AG04449 (cell line): ENCODE measurements around the gene CALCOCO1.

Experiments used
- CTCF ChIA-PET: fragments of 350-600 bp; formaldehyde crosslinking; extraction: SDS; loops from one replicate; lab custom pipeline; 2021; ENCODE audit warnings: antibody characterized with exemption; lab: Yijun Ruan, JAX
- POLR2A ChIA-PET: fragments of 400-600, 350-600 bp; formaldehyde crosslinking; extraction: SDS; loops from one replicate; lab custom pipeline; 2020; ENCODE audit warnings: antibody characterized with exemption, inconsistent platforms; lab: Yijun Ruan, JAX
- DNase-seq: peaks from one replicate; pipeline ENCODE4 v3.0.0-alpha.2; 2010; ENCODE audit warnings: low read depth, low spot score
- H3K4me3 ChIP-seq: 2 replicates; pipeline ENCODE4 v1.5.1; 2011; ENCODE audit warnings: low read depth, mild to moderate bottlenecking, control low read depth, low read length
- CTCF ChIP-seq: IDR thresholded peaks from one replicate; pipeline ENCODE4 v1.5.1; 2011; ENCODE audit warnings: mild to moderate bottlenecking, moderate library complexity, low read length, control low read depth, inconsistent platforms; ENCODE audit not compliant: insufficient read depth; ENCODE audit errors: missing control alignments

Gene CALCOCO1

GRCh38 chr12:53698948-53699677 is 28.1 kb downstream of the CALCOCO1 start:
- ChIA-PET POLR2A (interaction anchor here (1.0 kb wide), 1 partner anchor 32 kb away, joined by 3 read pairs; no protein-coding TSS in a partner anchor), CTCF (interaction anchor here (0.6 to 18.4 kb wide), 21 partner anchors 9 to 515 kb away, joined by 3 to 635 read pairs (median 5); partner anchors contain the start of genes ATP5MC2 and CISTR)
- H3K4me3 ChIP-seq = no peak overlapping the region

GRCh38 chr12:53696655-53697331 is 30.5 kb downstream of the CALCOCO1 start:
- ChIA-PET CTCF (interaction anchor here (0.8 to 18.4 kb wide), 6 partner anchors 12 to 60 kb away, joined by 3 to 635 read pairs (median 6); partner anchors contain the start of gene ATP5MC2), POLR2A (no interaction called here)
- no peak for DNase-seq
- H3K4me3 ChIP-seq = no peak overlapping the region
- TF ChIP-seq CTCF = no peak

More at GRCh38 chr12:53698948-53699677, 28.1 kb downstream of the CALCOCO1 start:
- no peak for DNase-seq
- TF ChIP-seq CTCF = no peak

DNA sequence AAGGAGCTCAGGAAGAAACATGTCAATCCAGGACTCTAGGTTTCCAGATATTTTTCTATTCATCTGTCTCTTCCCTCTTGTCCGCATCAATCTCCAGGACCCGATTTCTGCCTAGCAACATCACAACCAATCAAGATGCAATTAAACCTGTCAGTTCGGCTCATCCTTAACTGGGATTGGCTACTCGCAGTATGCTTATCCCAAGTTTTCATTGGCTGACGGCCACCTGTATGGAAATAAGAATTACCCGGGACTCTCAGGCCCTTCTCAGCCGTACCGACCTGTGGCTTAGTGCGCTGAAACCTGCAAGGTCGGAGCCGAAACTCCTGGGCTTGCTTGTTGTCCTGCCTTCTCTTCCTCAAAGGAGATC is 31.0 kb downstream of the CALCOCO1 start:
- DNase-seq = no peak
- CTCF ChIA-PET = interaction anchor here (0.8 to 18.4 kb wide), 4 partner anchors 21 to 47 kb away, joined by 3 to 635 read pairs (median 4); partner anchors contain the start of gene ATP5MC2
- no peak for TF ChIP-seq CTCF
- no peak overlapping the region for H3K4me3 ChIP-seq
- POLR2A ChIA-PET = no interaction called here

- no peak for DNase-seq
- CTCF ChIA-PET = interaction anchor here (1.3 to 18.4 kb wide), 7 partner anchors 10 to 152 kb away, joined by 4 to 635 read pairs (median 7); partner anchors contain the start of gene ATP5MC2
- peak overlapping the region; percentile 24 for H3K4me3 ChIP-seq
- peak; percentile 41 for TF ChIP-seq CTCF
- POLR2A ChIA-PET = interaction anchor here (0.5 to 0.7 kb wide), 2 partner anchors 20 to 80 kb away, joined by 3 read pairs; partner anchors contain the start of gene ATP5MC2
Observed at GRCh38 chr12:53695152-53696145, 31.8 kb downstream of the CALCOCO1 start.

- ChIA-PET POLR2A (interaction anchor here (0.5 to 0.7 kb wide), 2 partner anchors 19 to 80 kb away, joined by 3 read pairs; partner anchors contain the start of gene ATP5MC2), CTCF (interaction anchor here (0.7 to 18.4 kb wide), 8 partner anchors 9 to 194 kb away, joined by 3 to 635 read pairs (median 6); partner anchors contain the start of genes ATP5MC2 and TARBP2)
- no peak for DNase-seq
- H3K4me3 ChIP-seq = no peak overlapping the region
- TF ChIP-seq CTCF = no peak
Observed at GRCh38 chr12:53694756-53695151, 32.5 kb downstream of the CALCOCO1 start.
